Progenitor cell of endocrine pancreas (in vitro differentiated cells): Measurements from ENCODE around the gene GPX7. TPM values are rescaled to one million over a fixed set of nuclear protein-coding genes. Genes with fewer than 3 reads are reported as not detected.
A peak's percentile ranks its signal among the peaks of the same experiment; 100 is the strongest.

Source experiments
- DNase-seq: peaks from one replicate; pipeline ENCODE4 v3.0.0; 2021; ENCODE audit warnings: low spot score; ENCODE audit not compliant: unreplicated experiment
- H3K27ac Mint-ChIP-seq: 2 replicates; pipeline ENCODE4 v1.8.0; 2021; ENCODE audit warnings: mild to moderate bottlenecking, moderate library complexity, mixed read lengths
- H3K27me3 Mint-ChIP-seq: 2 replicates; pipeline ENCODE4 v1.8.0; 2021; ENCODE audit warnings: mixed read lengths
- H3K36me3 Mint-ChIP-seq: 2 replicates; pipeline ENCODE4 v1.8.0; 2022; ENCODE audit warnings: mixed read lengths; ENCODE audit not compliant: insufficient read depth
- H3K4me1 Mint-ChIP-seq: 2 replicates; pipeline ENCODE4 v1.8.0; 2021; ENCODE audit warnings: low read depth, mixed read lengths
- H3K4me3 Mint-ChIP-seq: 2 replicates; pipeline ENCODE4 v1.8.0; 2021; ENCODE audit warnings: low read depth, mild to moderate bottlenecking, moderate library complexity, mixed read lengths
- H3K9me3 Mint-ChIP-seq: 2 replicates; pipeline ENCODE4 v1.8.0; 2021; ENCODE audit warnings: low read depth, mixed read lengths
- total RNA-seq: library from RNA; stranded (reverse); gene quantifications from 2 replicates; pipeline ENCODE4 v1.2.1, GENCODE V29; 2021
- TF ChIP-seq, protein P1 (sequence below): fragments of 200-600 bp; sonication (generic); IDR thresholded peaks from one replicate; pipeline ENCODE4 v1.5.0; 2021; ENCODE audit warnings: antibody characterized with exemption, mild to moderate bottlenecking; ENCODE audit not compliant: unreplicated experiment

Gene GPX7
- total RNA-seq, 1 donor from 2014 or later, result 26.7 TPM

DNA sequence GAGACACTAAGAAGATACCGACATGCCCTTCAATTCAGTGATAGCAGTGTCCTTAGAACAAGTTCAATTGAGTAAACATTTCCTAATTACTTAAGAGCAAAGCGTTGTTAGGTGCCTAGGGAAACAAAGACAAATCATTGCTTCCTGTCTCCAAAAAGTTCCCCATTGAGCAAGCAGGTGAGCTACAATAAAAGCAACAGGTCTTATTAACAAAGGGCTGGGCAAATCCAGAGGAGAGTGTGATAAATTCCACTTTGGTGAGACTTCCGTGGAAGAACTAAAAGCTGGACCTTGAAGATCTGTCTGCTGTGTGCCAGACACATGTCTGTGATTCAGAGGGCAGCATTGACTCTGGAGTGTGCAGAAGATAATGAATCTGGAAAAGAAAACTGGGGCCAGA is 47.4 kb upstream of the GPX7 start:
- H3K36me3 Mint-ChIP-seq, result no peaks in the 10 kb centered on the region

DNA sequence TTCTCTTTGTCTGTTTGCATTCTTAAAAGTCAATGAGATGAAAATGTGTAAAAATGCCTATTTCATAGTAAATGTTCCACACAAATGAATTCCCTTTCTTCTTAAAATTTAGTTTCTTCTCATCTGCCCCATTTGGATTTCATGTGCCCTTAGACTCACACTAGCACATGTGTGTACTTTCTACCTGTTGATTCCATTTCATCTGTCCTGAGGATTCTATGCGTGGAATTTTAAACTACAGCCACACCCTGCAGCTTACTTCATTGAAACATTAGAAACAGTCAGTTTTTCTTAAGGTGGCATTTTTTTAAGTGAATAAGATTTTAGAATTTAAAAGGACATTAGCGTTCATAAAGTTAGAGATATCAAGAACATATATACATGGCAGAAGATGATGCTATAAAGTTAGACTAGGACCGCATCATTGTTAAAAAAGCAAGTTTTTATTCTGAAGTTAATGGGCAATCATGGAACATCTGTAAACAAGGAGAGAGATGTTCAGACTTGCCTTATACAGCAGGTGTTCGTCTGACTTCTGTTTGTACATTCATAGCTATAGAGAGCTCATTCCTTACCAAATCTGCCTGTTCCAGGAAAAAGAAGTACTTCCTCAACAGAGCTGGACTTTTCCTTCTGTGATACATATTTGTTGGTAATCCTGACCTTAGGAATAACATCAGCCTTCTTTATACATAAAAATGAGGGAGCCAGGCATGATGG is 45.4 kb upstream of the GPX7 start:
- H3K9me3 Mint-ChIP-seq, result peaks cover 3% of the 10 kb centered on the region
- no peak overlapping the region for H3K27ac Mint-ChIP-seq
- peaks cover 14% of the 10 kb centered on the region for H3K4me1 Mint-ChIP-seq
- no peaks in the 10 kb centered on the region for H3K27me3 Mint-ChIP-seq
- no peak for DNase-seq
- H3K4me3 Mint-ChIP-seq, result no peak overlapping the region
- no peaks in the 10 kb centered on the region for H3K36me3 Mint-ChIP-seq
- TF ChIP-seq, protein P1, sequence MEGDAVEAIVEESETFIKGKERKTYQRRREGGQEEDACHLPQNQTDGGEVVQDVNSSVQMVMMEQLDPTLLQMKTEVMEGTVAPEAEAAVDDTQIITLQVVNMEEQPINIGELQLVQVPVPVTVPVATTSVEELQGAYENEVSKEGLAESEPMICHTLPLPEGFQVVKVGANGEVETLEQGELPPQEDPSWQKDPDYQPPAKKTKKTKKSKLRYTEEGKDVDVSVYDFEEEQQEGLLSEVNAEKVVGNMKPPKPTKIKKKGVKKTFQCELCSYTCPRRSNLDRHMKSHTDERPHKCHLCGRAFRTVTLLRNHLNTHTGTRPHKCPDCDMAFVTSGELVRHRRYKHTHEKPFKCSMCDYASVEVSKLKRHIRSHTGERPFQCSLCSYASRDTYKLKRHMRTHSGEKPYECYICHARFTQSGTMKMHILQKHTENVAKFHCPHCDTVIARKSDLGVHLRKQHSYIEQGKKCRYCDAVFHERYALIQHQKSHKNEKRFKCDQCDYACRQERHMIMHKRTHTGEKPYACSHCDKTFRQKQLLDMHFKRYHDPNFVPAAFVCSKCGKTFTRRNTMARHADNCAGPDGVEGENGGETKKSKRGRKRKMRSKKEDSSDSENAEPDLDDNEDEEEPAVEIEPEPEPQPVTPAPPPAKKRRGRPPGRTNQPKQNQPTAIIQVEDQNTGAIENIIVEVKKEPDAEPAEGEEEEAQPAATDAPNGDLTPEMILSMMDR, result no peak

More for the DNA sequence above, 47.4 kb upstream of the GPX7 start:
- no peaks in the 10 kb centered on the region for H3K9me3 Mint-ChIP-seq
- H3K4me1 Mint-ChIP-seq, result peaks cover 19% of the 10 kb centered on the region
- DNase-seq, result no peak
- no peaks in the 10 kb centered on the region for H3K27me3 Mint-ChIP-seq
- H3K4me3 Mint-ChIP-seq, result peak overlapping the region; percentile 78
- peak overlapping the region; percentile 96 for H3K27ac Mint-ChIP-seq
- TF ChIP-seq, protein P1, result no peak

DNA sequence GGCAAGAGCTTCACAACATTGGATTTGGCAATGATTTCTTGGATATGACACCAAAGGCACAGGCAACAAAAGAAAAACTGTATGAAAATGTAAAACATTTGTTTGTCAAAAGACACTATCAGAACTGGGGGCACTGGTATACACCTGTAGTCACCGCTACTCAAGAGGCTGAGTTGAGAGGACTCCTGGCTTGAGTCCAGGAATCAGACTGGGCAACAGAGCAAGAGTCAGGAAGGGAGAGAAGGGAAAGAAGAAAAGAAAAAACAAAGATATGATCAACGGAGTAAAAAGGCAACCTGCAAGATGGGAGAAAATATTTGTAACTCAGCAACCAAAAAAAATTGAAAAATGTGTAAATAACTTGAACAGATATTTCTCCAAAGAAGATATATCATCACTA is 43.2 kb upstream of the GPX7 start:
- TF ChIP-seq, protein P1, result no peak
- Mint-ChIP-seq H3K9me3 (peaks cover 3% of the 10 kb centered on the region), H3K27ac (no peak overlapping the region), H3K4me1 (peaks cover 13% of the 10 kb centered on the region), H3K36me3 (no peaks in the 10 kb centered on the region), H3K27me3 (no peaks in the 10 kb centered on the region), H3K4me3 (no peak overlapping the region)
- DNase-seq, result no peak

DNA sequence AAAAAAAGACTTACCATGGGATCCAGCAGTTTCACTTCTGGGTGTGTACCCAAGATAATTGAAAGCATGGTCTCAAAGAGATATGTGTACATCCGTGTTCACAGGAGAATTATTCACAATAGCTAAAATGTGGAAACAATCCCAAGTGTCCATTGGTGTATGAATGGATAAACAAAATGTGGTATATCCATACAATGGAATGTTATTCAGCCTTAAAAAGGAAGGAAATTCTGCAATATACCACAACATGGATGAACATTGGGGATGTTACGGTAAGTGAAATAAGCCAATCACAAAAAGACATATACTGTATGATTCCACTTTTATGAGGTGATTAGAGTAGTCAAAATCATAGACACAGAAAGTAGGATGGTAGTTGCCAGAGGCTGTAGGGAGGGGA is 42.3 kb upstream of the GPX7 start:
- TF ChIP-seq, protein P1, result no peak
- DNase-seq, result no peak
- no peak overlapping the region for H3K27ac Mint-ChIP-seq
- H3K4me1 Mint-ChIP-seq, result peaks cover 4% of the 10 kb centered on the region
- H3K4me3 Mint-ChIP-seq, result no peak overlapping the region
- H3K9me3 Mint-ChIP-seq, result peaks cover 3% of the 10 kb centered on the region
- no peaks in the 10 kb centered on the region for H3K36me3 Mint-ChIP-seq
- H3K27me3 Mint-ChIP-seq, result no peaks in the 10 kb centered on the region

DNA sequence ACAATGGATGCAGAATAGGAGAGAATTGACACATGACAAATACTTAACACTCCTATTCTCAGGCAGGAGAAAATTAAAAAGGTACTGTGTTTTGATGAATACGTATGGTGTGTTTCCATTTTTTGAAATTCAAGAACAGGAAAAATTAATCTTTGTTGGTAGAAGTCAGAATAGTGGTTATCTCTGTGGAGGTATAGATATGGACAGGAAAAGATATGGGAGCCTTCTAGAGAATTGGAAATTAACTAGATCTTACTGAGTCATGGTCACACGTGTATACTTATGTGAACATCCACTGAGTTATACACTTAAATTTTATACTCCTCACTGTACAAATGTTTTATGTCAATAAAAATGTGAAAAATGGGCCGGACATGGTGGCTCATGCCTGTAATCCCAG is 39.4 kb upstream of the GPX7 start:
- Mint-ChIP-seq H3K4me3 (no peak overlapping the region), H3K27me3 (peaks cover 2% of the 10 kb centered on the region), H3K9me3 (peaks cover 3% of the 10 kb centered on the region), H3K36me3 (no peaks in the 10 kb centered on the region), H3K27ac (no peak overlapping the region), H3K4me1 (no peaks in the 10 kb centered on the region)
- TF ChIP-seq, protein P1, result no peak
- no peak for DNase-seq
